ELR (cell line): ENCODE measurements around the gene GASK1B.

Source experiments
- DNase-seq: peaks from one replicate; pipeline ENCODE4 v3.0.0-alpha.2; 2015; ENCODE audit warnings: low read depth

The GASK1B gene

GRCh38 chr4:158172261-158173258 is at the start of gene GASK1B:
TSS of gene GASK1B (minus strand) at chr4:158173025. CDS start at chr4:158171375, 1,650 bp downstream.
- peak; percentile 68 for DNase-seq

- DNase-seq, result no peak
These were observed 46.8 kb upstream of the GASK1B start for GRCh38 chr4:158219623-158220022.

DNA sequence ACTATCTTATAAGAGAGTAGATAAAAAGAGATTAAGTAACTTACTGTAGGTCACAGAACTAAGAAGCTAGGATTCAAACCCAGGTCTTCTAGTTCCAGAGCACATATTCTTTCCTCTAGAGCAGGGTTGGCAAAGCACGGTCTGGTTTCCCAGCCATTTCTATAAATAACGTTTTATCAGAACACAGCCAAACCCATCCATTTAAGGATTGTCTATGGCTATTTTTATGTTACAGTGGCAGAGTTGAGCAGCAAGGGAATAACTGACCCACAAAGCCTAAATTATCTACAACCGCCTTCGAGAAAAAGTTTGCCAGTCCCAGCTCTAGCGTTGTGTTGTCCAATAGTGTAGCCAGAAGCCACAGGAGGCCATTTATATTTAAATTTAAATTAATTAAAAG is 44.9 kb upstream of the GASK1B start:
- DNase-seq, result no peak

GRCh38 chr4:158214856-158215255 is 42.0 kb upstream of the GASK1B start:
- DNase-seq, result no peak

DNA sequence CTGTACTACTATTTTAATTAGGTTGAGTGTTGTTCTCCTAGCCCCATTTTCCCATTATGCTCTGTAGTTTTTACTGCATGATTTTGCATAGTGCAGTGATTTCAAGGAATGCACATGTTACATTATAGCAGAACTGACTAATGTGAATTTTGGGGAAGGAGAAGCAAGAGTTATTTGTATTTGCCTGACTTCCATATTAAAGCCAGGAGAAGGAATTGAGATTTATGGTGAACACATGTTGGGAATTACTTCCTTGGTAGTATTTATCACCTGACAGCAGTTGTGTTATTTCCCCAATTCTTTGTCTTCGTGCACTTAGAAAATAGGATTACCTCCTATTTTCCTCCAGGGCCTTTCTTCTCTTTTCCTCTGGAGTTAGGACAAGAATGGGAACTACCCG is 40.6 kb upstream of the GASK1B start:
- no peak for DNase-seq

- DNase-seq, result peak; percentile 1
These were observed 38.4 kb upstream of the GASK1B start for GRCh38 chr4:158211222-158211621.

DNA sequence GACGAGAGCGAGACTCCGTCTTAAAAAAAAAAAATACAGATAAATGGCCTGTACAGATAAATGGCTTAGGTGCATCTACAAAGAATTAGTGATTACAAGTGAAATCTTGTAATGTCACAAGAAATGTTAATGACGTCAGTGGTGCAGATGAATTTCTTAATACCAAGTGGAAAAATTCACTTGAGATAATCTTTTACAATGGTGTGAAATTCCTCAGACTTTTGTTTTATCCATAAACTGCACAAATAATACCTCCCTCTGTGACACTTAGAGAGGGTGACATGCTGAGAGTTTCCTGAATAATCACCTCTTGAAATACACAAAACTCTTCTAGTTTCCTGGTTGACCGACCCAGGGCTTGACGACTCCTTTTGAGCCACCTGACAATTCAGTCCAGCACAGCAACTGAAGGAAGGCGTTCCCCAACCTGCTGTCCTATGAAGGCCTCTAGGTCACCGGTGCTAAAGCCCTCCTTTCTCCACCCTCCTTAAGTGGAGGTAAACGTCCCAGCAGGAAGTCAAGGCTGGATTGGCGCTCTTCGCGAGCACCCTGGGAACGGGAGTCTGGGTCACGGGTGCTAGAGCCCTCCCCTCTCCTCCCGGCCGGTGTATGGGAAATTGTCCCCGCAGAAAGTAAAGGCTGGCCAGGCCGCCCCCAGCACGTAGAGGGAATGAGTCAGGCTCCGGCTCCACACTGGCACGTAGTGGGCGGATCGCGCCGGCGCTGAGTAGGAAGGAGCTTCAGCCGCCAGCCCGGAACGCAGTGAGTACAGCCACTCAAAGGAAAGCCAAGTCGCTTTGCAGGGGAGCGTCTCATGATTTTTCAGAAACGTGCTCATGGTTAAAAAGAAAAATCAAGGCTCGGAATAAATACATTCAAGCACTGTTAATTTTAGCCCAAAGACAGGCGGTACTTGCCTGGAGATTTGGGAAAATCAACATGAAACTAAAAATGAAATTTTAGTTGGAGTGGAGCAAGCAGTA is 37.3 kb upstream of the GASK1B start, which contains the start of gene TMEM144:
TMEM144 (plus strand) TSS at position 662 of the 983 bp plus-strand sequence. CDS start 2,182 bp downstream, outside the sequence.
- peak; percentile 90 for DNase-seq

DNA sequence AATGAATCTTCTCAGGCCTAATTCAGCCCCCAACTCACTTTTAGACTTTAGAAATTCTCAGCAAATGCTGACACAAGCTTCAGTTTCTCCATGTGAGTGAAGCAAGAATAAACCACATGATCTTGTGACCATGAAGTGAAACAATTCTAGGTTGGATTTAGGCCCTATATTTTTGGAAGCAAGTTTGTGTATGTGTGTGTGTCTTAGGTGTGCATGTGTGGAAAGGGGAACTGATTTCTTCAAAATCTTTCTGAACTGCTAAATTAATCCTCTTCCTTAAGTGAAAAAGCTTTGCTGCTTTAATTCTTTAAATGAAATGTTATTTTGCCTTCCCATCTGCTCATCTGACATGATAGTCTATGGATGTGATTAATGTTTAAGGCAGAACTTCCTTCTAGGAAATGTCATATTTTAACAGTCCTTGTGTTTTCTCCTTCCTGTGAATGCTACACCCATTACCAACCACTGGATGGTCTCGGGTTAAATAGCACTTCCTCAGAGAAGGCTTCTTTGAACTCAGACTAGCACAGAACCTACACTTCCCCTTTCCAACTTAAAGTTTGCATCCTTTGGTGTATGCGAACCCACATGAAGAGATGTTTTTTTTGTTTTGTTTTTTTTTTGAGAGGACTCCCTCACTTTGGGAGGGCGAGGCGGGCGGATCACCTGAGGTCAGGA is 36.3 kb upstream of the GASK1B start:
- no peak for DNase-seq

DNA sequence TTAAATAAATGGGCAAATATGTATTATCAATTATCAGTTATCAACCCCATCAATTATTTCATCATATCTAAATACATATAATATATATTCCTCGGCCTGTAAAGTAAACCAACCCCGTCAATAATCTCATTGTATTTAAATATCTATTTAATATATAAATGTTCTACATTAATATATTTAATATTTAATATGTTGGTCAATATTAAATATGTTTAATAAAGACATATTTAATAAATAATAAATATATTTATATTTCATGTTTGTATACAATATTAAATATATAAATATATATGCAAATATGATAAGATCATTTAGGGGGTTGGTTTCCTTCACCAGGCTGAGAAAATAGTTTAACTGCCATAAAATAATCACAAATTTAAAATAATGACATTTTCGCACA is 31.1 kb upstream of the GASK1B start:
- DNase-seq, result no peak

DNA sequence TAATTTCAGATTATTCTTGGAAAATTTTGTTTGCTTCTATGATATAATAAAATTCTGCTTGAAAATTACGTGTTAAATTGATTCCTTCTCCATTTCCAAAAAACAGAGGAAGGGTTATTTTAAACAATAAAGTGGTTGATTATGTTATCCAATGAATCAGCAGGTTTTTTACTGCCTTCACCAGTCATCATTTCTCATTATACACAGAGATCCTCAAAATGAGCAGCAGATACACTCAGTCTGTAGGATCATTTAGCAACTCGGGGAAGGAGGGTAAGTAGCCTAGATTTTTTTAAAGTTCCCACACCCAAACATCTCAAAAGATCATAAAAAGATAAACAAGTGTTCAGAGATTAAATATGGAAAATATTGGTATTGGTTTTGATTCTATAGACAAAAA is 30.6 kb upstream of the GASK1B start:
- DNase-seq, result no peak

DNA sequence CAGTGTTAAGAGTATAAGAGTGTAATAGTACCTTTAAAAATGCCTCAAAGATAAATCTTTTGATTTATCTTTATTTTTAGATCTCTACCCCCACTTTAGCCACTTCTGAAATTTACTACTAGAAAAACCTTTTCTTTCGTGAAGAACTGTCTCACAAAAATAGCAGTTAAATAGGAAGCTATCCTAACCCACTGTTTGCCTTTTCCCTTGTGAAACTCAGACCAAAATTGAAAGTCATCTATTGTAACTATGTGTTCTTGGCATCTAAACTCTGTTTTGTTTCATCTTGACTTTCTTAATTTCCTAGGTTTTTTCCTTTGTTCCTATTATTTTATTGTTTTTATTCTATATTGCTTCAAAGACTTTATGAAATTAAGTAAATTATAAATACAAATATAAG is 29.7 kb upstream of the GASK1B start:
- no peak for DNase-seq

DNA sequence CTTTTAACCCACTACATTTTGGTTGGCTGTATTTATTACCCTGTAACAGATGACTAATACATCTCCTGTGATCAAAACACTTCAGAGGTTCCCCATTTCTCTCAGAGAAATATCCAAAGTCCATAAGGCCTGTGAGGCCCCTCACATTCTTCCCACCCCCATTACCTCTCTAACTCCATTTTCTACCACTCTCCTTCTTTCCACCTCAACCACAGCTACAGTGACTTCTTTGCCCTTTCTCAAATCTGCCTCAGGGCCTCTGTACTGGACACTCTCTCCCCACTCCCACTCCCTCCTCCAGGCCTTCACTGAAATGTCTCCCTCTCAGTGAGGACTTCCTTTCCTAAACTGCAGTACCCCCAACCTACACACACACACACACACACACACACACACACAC is 29.1 kb upstream of the GASK1B start:
- no peak for DNase-seq

GRCh38 chr4:158201322-158201721 is 28.5 kb upstream of the GASK1B start:
- DNase-seq, result no peak

DNA sequence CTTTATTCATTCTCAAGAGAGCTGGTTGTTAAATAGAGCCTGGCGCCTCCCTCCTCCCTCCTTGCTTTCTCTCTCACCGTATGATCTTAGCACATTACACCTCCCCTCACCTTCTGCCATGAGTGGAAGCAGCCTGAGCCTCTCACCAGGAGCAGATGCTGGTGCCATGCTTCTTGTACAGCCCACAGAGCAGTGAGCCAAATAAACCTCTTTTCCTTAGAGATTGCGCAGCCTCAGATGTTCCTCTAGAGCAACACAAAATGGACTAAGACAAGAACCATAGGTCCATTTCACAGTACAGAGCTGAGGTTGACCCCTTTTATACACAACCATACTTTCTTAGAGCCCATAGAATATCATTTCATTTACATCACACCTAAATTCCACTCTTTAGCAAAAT is 27.4 kb upstream of the GASK1B start:
- no peak for DNase-seq

GRCh38 chr4:158197194-158197776 is 24.5 kb upstream of the GASK1B start:
- no peak for DNase-seq

GRCh38 chr4:158195297-158195696 is 22.5 kb upstream of the GASK1B start:
- DNase-seq, result no peak

- DNase-seq, result peak; percentile 55
These were observed 20.4 kb upstream of the GASK1B start for GRCh38 chr4:158193171-158193749.

DNA sequence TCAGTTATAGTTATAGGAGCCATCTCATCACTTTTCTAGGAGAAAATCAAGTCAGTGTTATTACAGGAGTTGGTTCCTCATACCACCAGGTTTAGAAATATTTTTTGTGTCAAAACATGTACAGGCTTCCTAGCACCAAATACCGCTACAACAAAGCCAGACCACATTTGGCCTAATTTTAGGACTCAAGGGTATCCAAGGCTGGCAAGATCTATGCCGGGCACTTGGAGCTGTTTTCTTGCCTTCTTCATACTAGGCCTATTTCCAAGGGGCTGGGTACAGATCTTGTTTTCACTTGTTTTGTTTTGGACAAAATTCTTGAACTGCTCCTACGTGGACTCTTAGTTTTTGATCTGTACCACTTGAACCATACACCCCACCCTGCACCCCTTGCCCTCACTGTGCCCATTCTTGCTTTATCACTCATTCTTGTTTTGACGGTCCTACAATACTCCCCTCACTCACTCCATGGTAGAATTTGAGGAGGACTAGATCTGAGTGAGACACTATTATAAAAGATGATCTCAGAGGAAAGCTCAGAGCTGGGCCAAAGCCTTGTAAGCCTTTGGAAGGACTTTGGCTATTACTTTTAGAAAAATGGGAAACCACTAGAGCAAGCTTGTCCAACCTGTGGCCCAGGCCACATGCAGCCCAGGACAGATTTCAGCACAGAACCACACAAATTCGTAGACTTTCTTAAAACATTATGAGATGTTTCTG is 19.8 kb upstream of the GASK1B start:
- no peak for DNase-seq

DNA sequence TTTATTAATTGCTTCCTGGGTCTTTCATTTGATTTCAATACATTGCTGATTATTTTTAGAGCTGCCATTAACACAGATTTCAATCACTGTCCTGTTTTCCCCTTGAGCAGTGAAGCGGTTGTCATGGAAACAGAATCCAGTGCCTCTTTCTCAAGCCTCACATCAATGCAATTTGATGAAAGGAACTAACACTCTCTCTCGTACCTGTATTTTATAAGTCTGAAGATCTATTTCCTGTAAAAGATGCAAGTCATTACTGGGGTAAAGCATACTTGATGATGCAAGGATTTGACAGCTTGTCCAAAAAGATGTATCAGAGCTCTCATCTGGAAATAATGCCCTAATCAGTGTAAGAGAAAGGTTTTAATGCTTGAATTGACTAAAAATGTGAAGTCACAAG is 17.9 kb upstream of the GASK1B start:
- no peak for DNase-seq

- DNase-seq, result no peak
These were observed 16.6 kb upstream of the GASK1B start for GRCh38 chr4:158189422-158189821.
